Activated B cell treated with CpG ODN at 0.5 μM for 24 hours (primary cell): Measurements from ENCODE around the gene PSMG4. TPM values are rescaled to one million over a fixed set of nuclear protein-coding genes. Genes with fewer than 3 reads are reported as not detected.

ENCODE experiments used
- ATAC-seq: fragments of 200-7000 bp; cut with Tn5 transposase; one replicate; pipeline ENCODE4 v1.10.0; 2021; ENCODE audit warnings: low read depth, mild to moderate bottlenecking, moderate library complexity
- CTCF ChIA-PET: fragments of 350-600 bp; sonication (Branson Sonifier 250); formaldehyde crosslinking; loops from one replicate; lab custom pipeline; 2021; ENCODE audit warnings: antibody characterized with exemption; lab: Charles Lee
- POLR2A ChIA-PET: fragments of 350-600 bp; sonication (Branson Sonifier 250); formaldehyde crosslinking; loops from one replicate; lab custom pipeline; 2021; ENCODE audit warnings: antibody characterized with exemption; lab: Charles Lee
- DNase-seq: peaks from one replicate; pipeline ENCODE4 v3.0.0; 2022
- H3K27ac Mint-ChIP-seq: one replicate; pipeline ENCODE4 v1.8.0; 2020; ENCODE audit warnings: mixed read lengths
- H3K27me3 Mint-ChIP-seq: one replicate; pipeline ENCODE4 v1.8.0; 2021; ENCODE audit warnings: mixed read lengths
- H3K36me3 Mint-ChIP-seq: one replicate; pipeline ENCODE4 v1.8.0; 2021; ENCODE audit warnings: low read depth, mixed read lengths
- H3K4me1 Mint-ChIP-seq: one replicate; pipeline ENCODE4 v1.8.0; 2021; ENCODE audit warnings: mixed read lengths
- H3K4me3 Mint-ChIP-seq: one replicate; pipeline ENCODE4 v1.8.0; 2020; ENCODE audit warnings: mild to moderate bottlenecking, mixed read lengths
- H3K9me3 Mint-ChIP-seq: one replicate; pipeline ENCODE4 v1.8.0; 2020; ENCODE audit warnings: mixed read lengths
- intact Hi-C: fragments of 100-400 bp; cut with micrococcal nuclease; formaldehyde crosslinking; loops from one replicate; pipeline ENCODE4 v1.15.1; 2024
- total RNA-seq: library from RNA; stranded (reverse); gene quantifications from 2 replicates; pipeline ENCODE4 v1.2.3, GENCODE V29; 2022
- TF ChIP-seq, protein P1 (sequence below): fragments of 200-600 bp; IDR thresholded peaks from one replicate; pipeline ENCODE4 v1.8.0; 2022; ENCODE audit warnings: antibody characterized with exemption, mild to moderate bottlenecking

PSMG4 gene
- total RNA-seq, 1 donor from 2014 or later = 29.9 TPM

DNA sequence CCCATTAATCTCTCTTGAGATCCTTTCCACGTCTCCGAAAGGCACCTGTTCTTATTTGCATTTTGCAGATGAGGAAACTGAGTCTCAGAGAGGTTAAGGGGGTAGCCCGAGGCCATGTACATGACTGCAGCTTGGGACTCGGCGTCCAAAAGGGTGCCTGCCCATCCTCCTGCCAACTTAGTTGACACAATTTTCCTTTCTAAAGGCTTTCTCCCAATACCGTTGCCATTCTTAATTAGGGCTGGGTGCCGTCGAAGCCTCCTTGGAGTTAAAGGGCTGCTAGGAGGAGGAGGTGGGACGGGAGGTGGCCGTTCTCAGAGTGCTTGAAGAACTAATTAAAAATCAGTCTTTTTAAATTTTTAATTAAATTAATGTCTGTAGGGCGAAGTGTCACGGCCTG, 546 bp upstream of the PSMG4 start:
- ATAC-seq = no peak
- intact Hi-C loops = loop anchor here (1.0 to 5.0 kb wide), 7 partner anchors 96 to 879 kb away; partner anchors contain the start of genes BPHL, ECI2, NQO2 and RIPK1
- Mint-ChIP-seq H3K36me3 (peaks cover 19% of the 10 kb centered on the region), H3K4me1 (peaks cover 36% of the 10 kb centered on the region), H3K9me3 (peaks cover 5% of the 10 kb centered on the region), H3K4me3 (peak overlapping the region; percentile 83), H3K27me3 (peaks cover 6% of the 10 kb centered on the region), H3K27ac (no peak overlapping the region)
- POLR2A ChIA-PET = interaction anchor here (0.6 to 1.0 kb wide), 4 partner anchors 96 to 367 kb away, joined by 3 read pairs; partner anchors contain the start of gene BPHL
- DNase-seq = no peak
- TF ChIP-seq, protein P1, sequence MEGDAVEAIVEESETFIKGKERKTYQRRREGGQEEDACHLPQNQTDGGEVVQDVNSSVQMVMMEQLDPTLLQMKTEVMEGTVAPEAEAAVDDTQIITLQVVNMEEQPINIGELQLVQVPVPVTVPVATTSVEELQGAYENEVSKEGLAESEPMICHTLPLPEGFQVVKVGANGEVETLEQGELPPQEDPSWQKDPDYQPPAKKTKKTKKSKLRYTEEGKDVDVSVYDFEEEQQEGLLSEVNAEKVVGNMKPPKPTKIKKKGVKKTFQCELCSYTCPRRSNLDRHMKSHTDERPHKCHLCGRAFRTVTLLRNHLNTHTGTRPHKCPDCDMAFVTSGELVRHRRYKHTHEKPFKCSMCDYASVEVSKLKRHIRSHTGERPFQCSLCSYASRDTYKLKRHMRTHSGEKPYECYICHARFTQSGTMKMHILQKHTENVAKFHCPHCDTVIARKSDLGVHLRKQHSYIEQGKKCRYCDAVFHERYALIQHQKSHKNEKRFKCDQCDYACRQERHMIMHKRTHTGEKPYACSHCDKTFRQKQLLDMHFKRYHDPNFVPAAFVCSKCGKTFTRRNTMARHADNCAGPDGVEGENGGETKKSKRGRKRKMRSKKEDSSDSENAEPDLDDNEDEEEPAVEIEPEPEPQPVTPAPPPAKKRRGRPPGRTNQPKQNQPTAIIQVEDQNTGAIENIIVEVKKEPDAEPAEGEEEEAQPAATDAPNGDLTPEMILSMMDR = no peak
- CTCF ChIA-PET = interaction anchor here (0.8 kb wide), 1 partner anchor 720 kb away, joined by 3 read pairs; no protein-coding TSS in a partner anchor

DNA sequence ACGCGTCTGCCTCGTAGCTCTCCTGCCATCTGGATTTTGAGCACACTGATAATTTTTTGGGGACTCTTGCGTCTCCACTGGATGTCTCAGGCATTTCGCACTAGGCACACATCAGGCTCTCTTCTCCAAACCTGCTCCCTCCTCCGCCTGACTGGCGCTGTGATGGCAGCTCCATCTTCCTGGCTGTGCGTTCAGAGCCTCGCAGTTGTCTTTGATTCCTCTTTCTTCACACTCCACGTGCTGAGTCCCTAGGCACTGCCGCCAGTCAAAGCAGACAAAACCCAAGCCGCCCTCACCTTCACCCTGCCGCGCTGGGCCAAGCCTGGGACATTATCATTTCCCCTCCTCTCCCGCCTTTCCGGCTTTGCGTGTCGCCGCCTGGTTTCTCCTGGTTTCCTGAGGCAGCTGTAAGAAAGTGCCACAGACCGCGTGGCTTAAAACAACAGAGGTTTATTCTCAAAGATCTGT, 778 bp downstream of the PSMG4 start:
- Mint-ChIP-seq H3K27ac (peak overlapping the region; percentile 88), H3K4me1 (peaks cover 40% of the 10 kb centered on the region), H3K27me3 (peaks cover 6% of the 10 kb centered on the region), H3K9me3 (no peaks in the 10 kb centered on the region), H3K4me3 (peak overlapping the region; percentile 98), H3K36me3 (peaks cover 32% of the 10 kb centered on the region)
- TF ChIP-seq, protein P1 = no peak
- ATAC-seq = peak; percentile 25
- intact Hi-C loops = loop anchor here (2.0 to 5.0 kb wide), 4 partner anchors 133 to 878 kb away; partner anchors contain the start of genes ECI2, NQO2 and RIPK1
- CTCF ChIA-PET = interaction anchor here (0.9 to 1.1 kb wide), 5 partner anchors 8 to 472 kb away, joined by 3 to 4 read pairs (median 4); partner anchors contain the start of gene TUBB2A
- POLR2A ChIA-PET = interaction anchor here (0.6 to 1.1 kb wide), 5 partner anchors 30 to 260 kb away, joined by 3 to 5 read pairs (median 3); partner anchors contain the start of genes BPHL, NQO2 and TUBB2A
- DNase-seq = no peak

DNA sequence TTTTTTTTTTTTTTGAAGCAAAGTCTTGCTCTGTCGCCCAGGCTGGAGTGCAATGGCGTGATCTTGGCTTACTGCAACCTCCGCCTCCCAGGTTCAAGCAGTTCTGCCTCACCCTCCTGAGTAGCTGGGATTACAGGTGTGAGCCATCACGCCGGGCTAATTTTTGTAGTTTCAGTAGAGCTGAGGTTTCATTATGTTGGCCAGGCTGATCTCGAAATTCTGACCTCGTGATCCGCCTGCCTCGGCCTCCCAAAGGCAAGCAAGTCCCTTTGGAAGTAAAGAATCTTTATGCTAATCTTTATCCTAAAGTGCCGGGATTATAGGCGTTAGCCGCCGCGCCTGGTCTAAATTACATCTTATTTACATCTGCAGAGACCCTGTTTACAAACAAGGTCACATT, 1.5 kb downstream of the PSMG4 start:
- no peak for DNase-seq
- intact Hi-C loops = no loop called here
- Mint-ChIP-seq H3K27ac (no peak overlapping the region), H3K9me3 (no peaks in the 10 kb centered on the region), H3K4me3 (peak overlapping the region; percentile 98), H3K4me1 (peaks cover 40% of the 10 kb centered on the region), H3K36me3 (peaks cover 40% of the 10 kb centered on the region), H3K27me3 (peaks cover 6% of the 10 kb centered on the region)
- no peak for ATAC-seq
- ChIA-PET POLR2A (interaction anchor here (0.6 to 1.0 kb wide), 4 partner anchors 31 to 893 kb away, joined by 3 to 6 read pairs (median 4); partner anchors contain the start of gene BPHL), CTCF (interaction anchor here (1.0 to 1.1 kb wide), 2 partner anchors 9 to 270 kb away, joined by 4 read pairs; no protein-coding TSS in a partner anchor)
- TF ChIP-seq, protein P1 = no peak

DNA sequence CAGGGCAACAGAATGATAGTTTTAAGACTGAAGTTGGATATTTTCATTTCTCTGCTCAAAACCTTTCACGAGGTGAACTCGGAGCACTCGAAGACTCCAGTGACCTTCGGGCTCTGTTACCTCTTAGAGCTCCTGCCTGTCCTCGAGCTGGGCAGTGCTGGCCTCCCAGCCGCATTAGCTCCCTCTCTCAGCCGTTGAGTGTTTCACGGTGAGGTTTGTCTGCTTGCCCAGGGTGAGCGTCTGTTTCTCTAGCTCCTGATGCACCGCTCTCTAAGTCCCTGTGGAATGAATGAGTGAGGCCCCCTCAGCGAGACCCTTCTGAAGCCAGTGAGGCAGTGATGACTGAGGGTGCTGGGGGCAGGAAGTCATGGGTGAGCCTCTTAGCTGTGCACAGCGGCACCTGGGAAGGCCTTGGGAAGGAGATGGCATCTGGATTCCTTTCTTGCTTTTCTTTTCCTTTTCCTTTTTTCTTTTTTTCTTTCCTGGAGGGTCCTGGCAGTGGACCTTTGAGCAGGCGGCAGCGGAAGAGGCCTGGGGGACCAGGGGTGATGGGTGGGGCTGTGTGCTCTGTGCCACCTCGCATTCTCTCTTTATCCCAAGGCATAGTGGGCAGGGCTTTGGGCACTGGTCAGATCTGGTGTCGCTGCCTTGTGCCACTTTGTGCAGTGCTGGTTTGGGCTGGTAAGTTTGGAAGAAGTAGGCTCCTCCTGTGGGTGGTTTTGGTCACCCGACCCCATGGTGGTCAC, 2.2 kb downstream of the PSMG4 start:
- ATAC-seq = no peak
- Mint-ChIP-seq H3K27ac (no peak overlapping the region), H3K9me3 (no peaks in the 10 kb centered on the region), H3K27me3 (peaks cover 6% of the 10 kb centered on the region), H3K4me3 (peak overlapping the region; percentile 98), H3K4me1 (peaks cover 40% of the 10 kb centered on the region), H3K36me3 (peaks cover 40% of the 10 kb centered on the region)
- ChIA-PET POLR2A (interaction anchor here (0.6 to 0.8 kb wide), 3 partner anchors 143 to 893 kb away, joined by 3 to 6 read pairs (median 4); partner anchors contain the start of gene BPHL), CTCF (interaction anchor here (1.4 kb wide), 1 partner anchor 104 kb away, joined by 3 read pairs; the partner anchor contains the start of gene TUBB2A)
- intact Hi-C loops = no loop called here
- TF ChIP-seq, protein P1 = no peak
- no peak for DNase-seq
